CD4-positive, alpha-beta T cell treated with Interleukin-1 beta for 1 hour (primary cell): ENCODE measurements around the gene ZCCHC10.
A peak's percentile ranks its signal among the peaks of the same experiment; 100 is the strongest.
"Not testable (repeated sequence)": the region's sequence is repeated elsewhere in the genome, so short reads cannot be mapped to it uniquely, and the experiment has no call there.

Experiments
- DNase-seq, 2 donors: peaks; one replicate each; pipeline ENCODE4 v3.0.0-alpha.2; 2020 to 2022

The ZCCHC10 gene

GRCh38 chr5:133025804-133026663 is at the start of gene ZCCHC10:
Gene ZCCHC10, minus strand, starts transcription at chr5:133026549. Its CDS starts 12 bp downstream, at chr5:133026537.
- DNase-seq = peak; percentile 93 to 94

DNA sequence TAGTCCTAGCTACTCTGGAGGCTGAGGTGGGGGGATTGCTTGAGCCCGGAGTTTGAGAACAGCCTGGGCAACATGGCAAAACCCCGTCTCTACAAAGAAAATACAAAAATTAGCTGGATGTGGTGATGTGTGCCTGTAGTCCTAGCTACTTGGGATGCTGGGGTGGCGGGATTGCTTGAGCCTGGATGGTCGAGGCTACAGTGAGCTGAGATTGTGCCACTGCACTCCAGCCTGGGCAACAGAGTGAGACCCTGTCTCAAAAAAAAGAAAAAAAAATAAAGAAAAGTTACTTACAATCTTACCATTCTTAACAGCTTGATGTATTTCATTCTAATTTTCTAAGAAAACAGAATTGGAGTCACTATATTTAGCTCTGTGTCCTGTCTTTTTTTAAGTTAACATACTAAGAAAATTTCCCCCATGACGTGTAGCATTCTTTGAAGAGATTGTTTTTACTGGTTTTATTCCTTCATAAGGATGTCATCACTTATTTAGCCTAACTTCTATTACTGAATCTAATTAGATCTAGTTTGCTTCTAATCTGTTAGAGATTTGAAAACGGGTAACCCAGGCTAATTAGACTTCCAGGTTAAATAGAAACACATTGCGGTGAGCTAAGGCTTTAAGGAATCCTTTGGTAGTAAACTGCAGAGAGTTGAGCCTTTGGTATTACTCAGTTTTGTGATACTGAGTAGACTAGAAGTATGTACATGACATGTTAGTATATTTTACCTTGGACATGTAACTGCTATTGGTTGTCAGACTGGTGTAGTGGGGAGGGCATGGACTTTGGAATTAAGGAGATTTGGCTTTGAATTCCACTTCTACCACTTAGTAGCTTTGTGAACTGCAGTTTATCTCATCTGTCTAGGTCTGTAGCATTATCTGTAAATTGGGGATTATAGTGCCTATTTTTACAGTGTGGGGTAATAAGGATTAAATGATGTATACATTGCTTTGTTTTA is 49.5 kb upstream of the ZCCHC10 start:
- DNase-seq = no peak

- no peak for DNase-seq
Observed at GRCh38 chr5:133072021-133072420, 45.7 kb upstream of the ZCCHC10 start.

DNA sequence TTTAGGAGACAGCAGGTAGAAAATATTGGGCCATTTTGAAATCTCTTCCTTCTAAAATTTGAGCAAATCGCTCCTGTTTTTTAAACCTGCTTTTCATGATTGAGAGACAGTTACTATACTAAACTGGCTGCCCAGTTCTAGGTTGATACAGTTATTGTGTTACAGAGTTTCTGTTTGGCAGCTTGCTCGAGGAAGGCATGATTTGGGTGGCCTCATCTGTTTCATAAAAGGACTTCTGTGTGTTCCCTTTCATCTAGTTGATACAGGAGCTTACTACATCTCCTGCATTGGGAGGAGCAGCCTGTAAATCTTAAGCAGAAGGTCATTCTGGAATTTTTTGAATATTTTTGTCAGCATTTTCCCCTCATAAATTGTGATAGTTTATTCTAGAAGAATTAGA is 39.7 kb upstream of the ZCCHC10 start:
- DNase-seq = no peak

GRCh38 chr5:133065471-133065870 is 39.1 kb upstream of the ZCCHC10 start:
- no peak for DNase-seq

- no peak for DNase-seq
Observed at GRCh38 chr5:133063965-133064364, 37.6 kb upstream of the ZCCHC10 start.

DNA sequence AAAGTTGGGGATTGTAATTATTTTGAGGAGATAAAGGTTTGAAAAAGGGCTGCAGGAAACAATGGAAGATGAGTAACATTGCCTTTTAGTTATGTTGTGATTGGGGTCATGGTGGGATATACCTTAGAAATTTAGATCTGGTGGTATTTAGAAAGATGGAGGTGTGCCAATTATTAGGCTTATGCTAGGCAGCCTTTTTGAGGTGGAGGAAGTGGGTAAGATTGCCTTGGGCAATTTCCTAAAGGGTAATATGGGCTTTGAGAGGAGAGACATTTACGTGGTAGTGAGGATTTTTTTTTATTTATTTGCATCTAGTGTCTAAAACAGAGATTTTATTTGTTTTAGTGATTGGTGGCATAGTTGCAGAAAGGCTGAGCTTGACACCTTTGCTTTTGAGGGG is 35.9 kb upstream of the ZCCHC10 start:
- no peak for DNase-seq

- DNase-seq = no peak
Observed at GRCh38 chr5:133059621-133060020, 33.3 kb upstream of the ZCCHC10 start.

- DNase-seq = no peak
Observed at GRCh38 chr5:133056891-133057290, 30.5 kb upstream of the ZCCHC10 start.

DNA sequence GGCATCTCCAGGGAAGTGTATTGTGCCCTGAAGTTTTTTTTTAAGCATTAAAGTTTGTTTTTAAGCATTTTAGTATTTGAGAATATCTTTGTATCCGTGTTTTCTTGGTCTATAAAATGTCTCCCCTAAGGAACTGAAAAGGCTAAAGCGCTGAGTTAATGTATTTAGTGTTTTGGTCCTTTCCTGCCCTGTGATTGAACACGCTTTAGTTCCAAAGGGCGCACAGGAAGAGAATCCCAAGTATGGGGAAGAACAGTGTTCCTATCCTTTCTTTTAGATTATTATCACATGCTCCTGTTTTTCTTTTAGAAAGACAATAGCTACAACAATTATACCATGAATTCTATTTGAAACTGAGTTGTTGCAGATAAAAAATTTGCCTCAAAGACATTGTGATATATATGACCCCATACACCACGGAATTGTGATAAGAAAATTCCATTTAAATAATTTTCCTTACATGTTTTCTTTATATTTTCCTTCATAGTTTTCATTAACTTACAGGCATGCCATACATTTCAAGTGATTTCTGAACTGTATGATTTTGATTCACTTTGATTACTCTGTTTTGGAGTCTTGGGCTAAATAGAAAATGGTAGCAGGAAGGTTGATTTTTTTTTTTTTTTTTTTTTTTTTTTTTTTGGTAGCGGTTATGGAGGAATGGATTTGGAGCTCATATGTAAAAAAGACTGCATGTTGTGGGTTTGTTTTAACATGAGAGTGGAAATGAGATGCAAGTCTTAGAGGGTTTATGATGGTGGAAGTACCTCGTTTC is 28.5 kb upstream of the ZCCHC10 start:
- DNase-seq = no peak

DNA sequence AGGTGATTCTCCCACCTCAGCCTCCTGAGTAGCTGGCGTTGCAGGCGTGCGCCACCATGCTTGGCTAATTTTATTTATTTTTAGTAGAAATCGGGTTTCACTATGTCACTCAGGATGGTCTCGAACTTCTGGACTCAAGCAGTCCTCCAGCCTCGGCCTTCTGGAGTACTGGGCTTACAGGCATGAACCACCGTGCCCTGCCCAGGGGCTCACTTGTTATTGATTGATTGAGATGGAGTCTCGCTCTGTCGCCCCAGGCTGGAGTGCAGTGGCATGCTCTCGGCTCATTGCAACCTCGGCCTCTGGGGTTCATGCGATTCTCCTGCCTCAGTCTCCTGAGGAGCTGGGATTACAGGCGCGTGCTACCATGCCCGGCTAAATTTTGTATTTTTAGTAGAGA is 27.1 kb upstream of the ZCCHC10 start:
- no peak for DNase-seq

DNA sequence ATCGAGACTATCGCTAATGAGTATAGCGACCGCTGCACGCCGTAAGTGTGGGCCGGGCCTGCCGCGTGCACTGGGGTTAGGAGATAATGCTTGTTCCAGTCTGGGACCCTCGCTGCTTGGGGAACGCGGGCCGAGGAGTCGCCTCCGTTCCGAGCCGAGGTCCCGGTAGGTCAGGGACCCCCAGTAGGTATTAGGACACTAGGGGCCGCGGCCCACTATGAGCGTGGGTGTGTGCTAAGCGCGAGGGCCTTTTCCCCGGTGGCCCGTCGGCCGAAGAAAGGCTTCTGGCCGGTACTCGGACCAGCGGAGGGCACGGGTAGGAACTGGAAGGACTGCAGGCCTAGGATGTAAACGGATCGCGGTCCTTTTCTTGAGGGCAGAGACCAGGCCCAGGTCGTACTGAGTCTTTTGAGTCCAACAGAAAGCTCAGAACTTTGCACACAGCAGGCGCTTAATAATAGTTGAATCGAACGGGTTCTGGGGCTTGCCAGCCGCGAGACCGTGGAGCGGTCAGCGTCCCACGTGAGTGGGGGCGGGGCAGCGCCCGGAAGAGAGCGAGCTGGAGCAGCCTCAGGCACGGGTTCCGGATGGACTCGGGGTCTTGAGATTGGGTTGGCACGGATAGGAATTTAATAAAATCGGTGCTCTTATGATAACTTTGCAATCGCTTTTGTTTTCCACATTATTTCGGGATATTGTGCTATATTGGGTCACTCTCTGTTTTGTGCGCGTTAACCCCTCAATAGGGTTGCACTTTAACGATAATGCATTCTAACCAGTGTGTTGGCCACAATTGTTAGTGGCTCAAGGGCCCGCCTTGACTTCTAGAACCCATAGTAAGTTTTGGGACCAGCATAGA is 26.2 kb upstream of the ZCCHC10 start:
- peak; percentile 57 to 66 for DNase-seq

DNA sequence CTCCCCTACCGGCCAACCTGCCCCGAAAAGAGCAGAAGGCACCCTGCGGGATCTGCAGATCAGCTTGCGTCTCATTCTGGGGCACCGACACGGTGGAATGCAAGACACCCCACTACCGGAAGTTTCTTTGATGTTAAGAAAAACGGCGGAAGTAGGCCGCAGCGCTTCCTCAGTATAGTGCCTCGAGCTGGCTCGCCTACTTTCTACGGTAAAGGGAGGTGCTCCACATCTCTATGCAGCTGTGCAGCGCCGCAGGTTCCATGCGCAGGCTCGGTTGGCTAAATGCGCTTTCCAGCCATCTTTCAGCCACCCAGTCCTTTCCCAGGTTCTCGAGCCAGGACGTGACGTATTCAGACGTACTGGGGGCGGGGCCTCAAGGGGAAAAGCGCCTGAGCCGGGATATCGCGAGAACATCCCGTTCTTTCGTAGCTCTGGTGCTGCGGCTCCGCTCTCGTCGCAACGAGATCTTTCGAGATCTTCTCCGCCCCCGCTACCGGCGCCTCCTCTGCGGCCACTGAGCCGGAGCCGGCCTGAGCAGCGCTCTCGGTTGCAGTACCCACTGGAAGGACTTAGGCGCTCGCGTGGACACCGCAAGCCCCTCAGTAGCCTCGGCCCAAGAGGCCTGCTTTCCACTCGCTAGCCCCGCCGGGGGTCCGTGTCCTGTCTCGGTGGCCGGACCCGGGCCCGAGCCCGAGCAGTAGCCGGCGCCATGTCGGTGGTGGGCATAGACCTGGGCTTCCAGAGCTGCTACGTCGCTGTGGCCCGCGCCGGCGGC is 25.4 kb upstream of the ZCCHC10 start, which contains the start of gene HSPA4:
HSPA4 (plus strand) TSS at position 472 of the 775 bp plus-strand sequence; CDS start at position 710, 238 bp downstream.
- peak; percentile 98 for DNase-seq

- DNase-seq = no peak
Observed at GRCh38 chr5:133051061-133051541, 24.8 kb upstream of the ZCCHC10 start.

- no peak for DNase-seq
Observed at GRCh38 chr5:133050521-133050920, 24.2 kb upstream of the ZCCHC10 start.

DNA sequence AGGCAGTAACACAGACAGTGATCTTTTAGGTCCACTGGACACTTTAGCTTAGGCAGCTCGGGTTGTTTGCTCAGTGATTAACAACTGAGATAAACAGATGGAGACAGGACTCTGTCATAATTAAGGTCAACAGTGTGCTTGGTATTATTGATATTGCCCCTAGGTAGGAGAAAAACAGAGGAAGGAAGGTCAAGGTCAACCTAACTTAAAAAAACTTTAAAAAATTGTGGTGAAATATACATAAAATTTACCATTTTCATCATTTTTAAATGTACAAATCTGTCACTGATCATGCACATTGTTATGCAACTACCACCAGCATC is 23.3 kb upstream of the ZCCHC10 start:
- no peak for DNase-seq

GRCh38 chr5:133048993-133049725 is 22.8 kb upstream of the ZCCHC10 start:
- DNase-seq = no peak

- no peak for DNase-seq
Observed at GRCh38 chr5:133047404-133047803, 21.1 kb upstream of the ZCCHC10 start.

DNA sequence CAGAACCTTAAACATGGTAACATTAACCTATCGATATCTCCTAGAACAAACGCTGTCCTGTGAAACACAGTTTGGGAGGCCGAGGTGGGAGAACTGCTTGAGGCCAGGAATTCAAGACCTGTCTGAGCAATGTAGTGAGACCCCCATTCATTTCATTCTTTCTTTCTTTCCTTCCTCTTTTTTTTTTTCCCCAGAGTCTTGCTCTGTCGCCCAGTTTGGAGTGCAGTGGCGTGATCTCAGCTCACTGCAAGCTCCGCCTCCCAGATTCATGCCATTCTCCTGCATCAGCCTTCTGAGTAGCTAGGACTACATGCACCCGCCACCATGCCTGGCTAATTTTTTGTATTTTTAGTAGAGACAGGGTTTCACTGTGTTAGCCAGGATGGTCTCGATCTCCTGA is 20.2 kb upstream of the ZCCHC10 start:
- not testable (repeated sequence) for DNase-seq

DNA sequence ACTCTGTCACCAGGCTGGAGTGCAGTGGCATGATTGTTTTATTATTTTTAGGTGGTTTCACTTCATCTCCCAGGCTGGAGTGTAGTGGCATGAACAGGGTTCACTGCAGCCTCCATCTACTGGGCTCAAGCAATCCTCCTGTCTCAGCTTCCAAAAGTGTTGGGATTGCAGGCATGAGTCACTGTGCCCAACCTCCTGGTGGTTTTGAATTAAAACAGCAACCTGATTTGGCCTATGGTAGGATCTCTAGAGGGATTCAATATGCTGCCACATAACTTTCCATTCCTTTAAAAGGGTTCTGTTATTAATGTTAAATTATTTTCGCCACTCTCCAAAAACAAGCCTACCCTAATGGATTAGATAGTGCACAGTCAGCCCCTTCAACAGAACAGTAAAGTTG is 15.6 kb upstream of the ZCCHC10 start:
- DNase-seq = no peak
